ENCODE results near the gene CRHR2.

GRCh38 chr7:30635798-30636197 lies 46.5 kb downstream of the CRHR2 start:
- TF ChIP-seq CTCF (conservative IDR thresholded peaks at IDR 0.05; ENCODE audit: low read depth, low read length) = no peak
- no peak for TF ChIP-seq EZH2 (IDR thresholded peaks at IDR 0.05; ENCODE audit: borderline replicate concordance, low read depth, low read length, poor library complexity, severe bottlenecking)

All from A673 (cell line).